H1 (cell line): Measurements from ENCODE around the gene PDE4D. TPM values are rescaled to one million over a fixed set of nuclear protein-coding genes. Genes with fewer than 3 reads are reported as not detected.

Experiments
- CTCF ChIA-PET: fragments of 300-600 bp; sonication (Branson Sonifier 250); formaldehyde crosslinking; loops from one replicate; lab custom pipeline; 2021; ENCODE audit not compliant: partially characterized antibody; lab: Charles Lee
- POLR2A ChIA-PET: fragments of 300-600 bp; sonication (Branson Sonifier 250); formaldehyde crosslinking; loops from one replicate; lab custom pipeline; 2021; ENCODE audit warnings: inconsistent platforms; ENCODE audit not compliant: partially characterized antibody; lab: Charles Lee
- DNase-seq, 2 experiments: peaks; one replicate each; pipeline versions ENCODE4 v3.0.0 to v3.0.0-alpha.2; 2010 to 2022; ENCODE audit warnings: low spot score in 2 of 2, low read depth in 1 of 2, mixed read lengths in 1 of 2
- FAIRE-seq: peaks from 2 replicates; lab custom pipeline; 2011; peaks lifted over from hg19 to GRCh38; lab: Jason Lieb, UNC
- H2AFZ ChIP-seq: 2 replicates; pipeline ENCODE4 v1.8.1; 2012; ENCODE audit warnings: low read length, inconsistent platforms
- H2AK5ac ChIP-seq: 2 replicates; pipeline ENCODE4 v1.6.1; 2013; ENCODE audit warnings: low read depth, low read length
- H2BK120ac ChIP-seq: replicated peaks from 2 replicates; pipeline ENCODE3; 2013; ENCODE audit warnings: low read depth, low read length, inconsistent platforms
- H2BK12ac ChIP-seq: 2 replicates; pipeline ENCODE4 v1.6.1; 2013; ENCODE audit warnings: low read depth, low read length
- H2BK15ac ChIP-seq: 2 replicates; pipeline ENCODE4 v1.6.1; 2013; ENCODE audit warnings: low read length
- H2BK20ac ChIP-seq: 2 replicates; pipeline ENCODE4 v1.6.1; 2013; ENCODE audit warnings: low read length
- H2BK5ac ChIP-seq: 2 replicates; pipeline ENCODE4 v1.6.1; 2013; ENCODE audit warnings: low read depth, low read length
- H3K14ac ChIP-seq: 2 replicates; pipeline ENCODE4 v1.6.1; 2013; ENCODE audit warnings: inconsistent platforms; ENCODE audit not compliant: insufficient read length
- H3K18ac ChIP-seq: 2 replicates; pipeline ENCODE4 v1.6.1; 2013; ENCODE audit warnings: low read length; ENCODE audit errors: extremely low read depth
- H3K23ac ChIP-seq: 2 replicates; pipeline ENCODE4 v1.6.1; 2013; ENCODE audit warnings: inconsistent platforms; ENCODE audit not compliant: insufficient read length
- H3K23me2 ChIP-seq: 2 replicates; pipeline ENCODE4 v1.6.1; 2013; ENCODE audit warnings: low read depth, low read length
- H3K27ac ChIP-seq: 2 replicates; pipeline ENCODE4 v1.6.1; 2011; ENCODE audit warnings: low read depth, low read length, inconsistent platforms
- H3K27me3 ChIP-seq, 4 experiments: replicated peaks in 1 of 4; 1 replicate in 1 of 4; 2 replicates in 3 of 4; pipeline versions ENCODE4 v1.6.1 to v1.8.1; 2011 to 2013; ENCODE audit warnings: low read length in 3 of 4, mild to moderate bottlenecking in 3 of 4, inconsistent platforms in 2 of 4, mixed read lengths in 2 of 4, moderate library complexity in 1 of 4; ENCODE audit not compliant: control insufficient read depth in 3 of 4, insufficient read depth in 3 of 4; ENCODE audit errors: extremely low read depth in 1 of 4
- H3K36me3 ChIP-seq, 4 experiments: 2 replicates each; pipeline versions ENCODE4 v1.6.1 to v1.8.1; 2011 to 2013; ENCODE audit warnings: mild to moderate bottlenecking in 4 of 4, low read length in 3 of 4, moderate library complexity in 2 of 4, control low read depth in 1 of 4, inconsistent platforms in 1 of 4; ENCODE audit not compliant: insufficient read depth in 4 of 4, control insufficient read depth in 2 of 4
- H3K4ac ChIP-seq: replicated peaks from 2 replicates; pipeline ENCODE3; 2013; ENCODE audit warnings: low read length, low read depth, mixed read lengths, inconsistent platforms; ENCODE audit not compliant: insufficient read length
- H3K4me1 ChIP-seq, 4 experiments: replicated peaks in 1 of 4; 1 replicate in 1 of 4; 2 replicates in 3 of 4; pipeline versions ENCODE4 v1.6.1 to v1.8.1; 2011 to 2013; ENCODE audit warnings: low read length in 3 of 4, inconsistent platforms in 2 of 4, mixed read lengths in 1 of 4; ENCODE audit not compliant: insufficient read depth in 4 of 4, control insufficient read depth in 3 of 4
- H3K4me2 ChIP-seq, 2 experiments: 2 replicates each; pipeline versions ENCODE4 v1.6.1 to v1.8.1; 2011 to 2013; ENCODE audit warnings: low read depth in 2 of 2, low read length in 2 of 2, control low read depth in 1 of 2, inconsistent platforms in 1 of 2, mild to moderate bottlenecking in 1 of 2; ENCODE audit not compliant: insufficient read depth in 1 of 2
- H3K4me3 ChIP-seq, 4 experiments: fragments of 200-600, 300-600 bp in 1 of 4; sonication (generic), shearing (Covaris generic), sonication (Bioruptor Twin) in 1 of 4; 2 replicates each; pipeline versions ENCODE4 v1.5.1 to v1.8.1; 2011 to 2016; ENCODE audit warnings: low read length in 4 of 4, low read depth in 3 of 4, control low read depth in 2 of 4, inconsistent platforms in 2 of 4, mild to moderate bottlenecking in 2 of 4, mixed read lengths in 1 of 4, moderate library complexity in 1 of 4; ENCODE audit not compliant: insufficient read depth in 2 of 4; ENCODE audit errors: extremely low read depth in 1 of 4
- H3K56ac ChIP-seq: replicated peaks from 2 replicates; pipeline ENCODE3; 2013; ENCODE audit warnings: low read depth, mild to moderate bottlenecking, mixed read lengths, low read length, inconsistent platforms; ENCODE audit not compliant: insufficient read length
- H3K79me1 ChIP-seq: 2 replicates; pipeline ENCODE4 v1.6.1; 2013; ENCODE audit warnings: low read depth, low read length, control low read depth
- H3K79me2 ChIP-seq, 2 experiments: 2 replicates each; pipeline versions ENCODE4 v1.6.1 to v1.8.1; 2012 to 2013; ENCODE audit warnings: low read length in 2 of 2, mild to moderate bottlenecking in 2 of 2, inconsistent platforms in 1 of 2; ENCODE audit not compliant: insufficient read depth in 2 of 2, control insufficient read depth in 1 of 2
- H3K9ac ChIP-seq, 4 experiments: replicated peaks in 1 of 4; 1 replicate in 1 of 4; 2 replicates in 3 of 4; pipeline versions ENCODE4 v1.6.1 to v1.8.1; 2011 to 2013; ENCODE audit warnings: low read depth in 3 of 4, low read length in 3 of 4, control low read depth in 2 of 4, mild to moderate bottlenecking in 2 of 4, moderate library complexity in 2 of 4, inconsistent platforms in 1 of 4; ENCODE audit errors: extremely low read depth in 1 of 4
- H3K9me3 ChIP-seq, 2 experiments: 2 replicates each; pipeline versions ENCODE4 v1.6.1 to v1.8.1; 2012 to 2013; ENCODE audit warnings: mild to moderate bottlenecking in 2 of 2, moderate library complexity in 2 of 2, control low read depth in 1 of 2, inconsistent platforms in 1 of 2, low read depth in 1 of 2, low read length in 1 of 2, mixed read lengths in 1 of 2; ENCODE audit not compliant: insufficient read depth in 2 of 2
- H4K20me1 ChIP-seq, 2 experiments: replicated peaks in 1 of 2; 2 replicates each; pipeline versions ENCODE3 to v1.8.1; 2011 to 2013; ENCODE audit warnings: inconsistent platforms in 2 of 2, low read length in 2 of 2, mild to moderate bottlenecking in 1 of 2; ENCODE audit not compliant: insufficient read depth in 2 of 2, control insufficient read depth in 1 of 2
- H4K5ac ChIP-seq: 2 replicates; pipeline ENCODE4 v1.6.1; 2013; ENCODE audit warnings: low read length, low read depth, mixed read lengths, inconsistent platforms; ENCODE audit not compliant: insufficient read length
- H4K8ac ChIP-seq: 2 replicates; pipeline ENCODE4 v1.8.0; 2013; ENCODE audit warnings: mild to moderate bottlenecking, moderate library complexity, low read length, inconsistent platforms; ENCODE audit not compliant: insufficient read depth; ENCODE audit errors: extremely low read depth
- H4K91ac ChIP-seq: replicated peaks from 2 replicates; pipeline ENCODE3; 2013; ENCODE audit warnings: low read length, mixed read lengths, inconsistent platforms; ENCODE audit not compliant: insufficient read length
- BRCA1 ChIP-seq: IDR thresholded peaks from 2 replicates; pipeline ENCODE4 v1.6.1; 2012; ENCODE audit warnings: low read depth, low read length, improper control_type of control experiment
- CBX5 ChIP-seq: fragments of 300-800, 300-1000 bp; sonication (generic); IDR thresholded peaks from 2 replicates; pipeline ENCODE4 v1.7.1; 2016; ENCODE audit warnings: antibody characterized with exemption, low read length, low read depth
- CTBP2 ChIP-seq: IDR thresholded peaks from 2 replicates; pipeline ENCODE4 v1.7.0; 2011; ENCODE audit warnings: borderline replicate concordance, mild to moderate bottlenecking, moderate library complexity, mixed read lengths, low read length; ENCODE audit not compliant: insufficient read depth, insufficient read length
- EP300 ChIP-seq, 2 experiments: IDR thresholded peaks; 1 replicate in 1 of 2; 2 replicates in 1 of 2; pipeline ENCODE4 v1.6.1; 2011 to 2012; ENCODE audit warnings: low read depth in 2 of 2, low read length in 2 of 2, mild to moderate bottlenecking in 2 of 2, borderline replicate concordance in 1 of 2, inconsistent platforms in 1 of 2, moderate library complexity in 1 of 2
- EZH2 ChIP-seq: fragments of 200-600 bp; sonication (generic); IDR thresholded peaks from 2 replicates; pipeline ENCODE4 v1.7.1; 2012; ENCODE audit warnings: low read depth, mild to moderate bottlenecking, moderate library complexity, low read length, inconsistent platforms; ENCODE audit not compliant: severe bottlenecking
- KDM5A ChIP-seq: fragments of 200-600 bp; IDR thresholded peaks from 2 replicates; pipeline ENCODE4 v1.7.1; 2012; ENCODE audit warnings: mild to moderate bottlenecking, low read length, inconsistent platforms, mixed read lengths
- NRF1 ChIP-seq: IDR thresholded peaks from 2 replicates; pipeline ENCODE4 v1.6.1; 2011; ENCODE audit warnings: mild to moderate bottlenecking, low read depth, low read length, improper control_type of control experiment
- POLR2A ChIP-seq, 2 experiments: IDR thresholded peaks; 1 replicate in 1 of 2; 2 replicates in 1 of 2; pipeline ENCODE4 v1.6.1; 2011; ENCODE audit warnings: low read depth in 2 of 2, low read length in 2 of 2, mild to moderate bottlenecking in 2 of 2; ENCODE audit errors: control extremely low read depth in 1 of 2
- POLR2AphosphoS5 ChIP-seq: IDR thresholded peaks from 2 replicates; pipeline ENCODE4 v1.6.1; 2011; ENCODE audit warnings: low read depth, low read length
- RAD21 ChIP-seq, 2 experiments: IDR thresholded peaks in 1 of 2; conservative IDR thresholded peaks in 1 of 2; 2 replicates each; pipeline ENCODE4 v1.6.1; 2011; ENCODE audit warnings: low read depth in 2 of 2, low read length in 2 of 2, improper control_type of control experiment in 1 of 2, inconsistent platforms in 1 of 2, mild to moderate bottlenecking in 1 of 2, moderate library complexity in 1 of 2
- RBBP5 ChIP-seq: IDR thresholded peaks from 2 replicates; pipeline ENCODE4 v1.7.1; 2012; ENCODE audit warnings: low read depth, mild to moderate bottlenecking, inconsistent platforms, low read length, moderate library complexity, borderline replicate concordance
- RFX5 ChIP-seq: IDR thresholded peaks from 2 replicates; pipeline ENCODE4 v1.6.1; 2011; ENCODE audit warnings: low read depth, low read length, improper control_type of control experiment, borderline replicate concordance
- SP2 ChIP-seq: IDR thresholded peaks from 2 replicates; pipeline ENCODE4 v1.6.1; 2012; ENCODE audit warnings: mild to moderate bottlenecking, low read length, inconsistent platforms
- SP4 ChIP-seq: IDR thresholded peaks from 2 replicates; pipeline ENCODE4 v1.6.1; 2012; ENCODE audit warnings: low read length, inconsistent platforms
- ZNF274 ChIP-seq: IDR thresholded peaks from 2 replicates; pipeline ENCODE4 v1.7.0; 2012; ENCODE audit warnings: low read length, borderline replicate concordance; ENCODE audit errors: extremely low read depth
- WGBS, 2 experiments: shearing (Covaris generic) in 1 of 2; methylation state at CpG; one replicate each; pipeline versions ENCODE4 v1.1.6 to v1.1.7; 2013 to 2015; ENCODE audit warnings: low lambda C conversion rate in 2 of 2, mixed read lengths in 2 of 2, inconsistent platforms in 1 of 2, low coverage in 1 of 2, missing lambda C conversion rate in 1 of 2; ENCODE audit not compliant: insufficient replicate concordance in 2 of 2, insufficient coverage in 1 of 2, insufficient read length in 1 of 2; ENCODE audit errors: extremely low coverage in 1 of 2, missing lambda C conversion rate in 1 of 2; 5-methylcytosine and 5-hydroxymethylcytosine counted together
- polyA plus RNA-seq, 7 experiments: library from polyadenylated mRNA; depleted of rRNA in 3 of 7; stranded (reverse) in 5 of 7; unstranded in 2 of 7; fragments of >200 nt in 5 of 7; fragments of 200-250 nt in 2 of 7; gene quantifications; 1 replicate in 5 of 7; 2 replicates in 1 of 7; 4 replicates in 1 of 7; pipeline versions ENCODE4 v1.2.1 to v1.2.3, GENCODE V29; 2011 to 2013; ENCODE audit warnings: missing spikeins in 2 of 7, mixed read lengths in 2 of 7
- total RNA-seq: library from RNA; stranded (reverse); fragmentation: NEBNext Ultra II Directional; extraction: Animal tissue kit (Norgen Biotek cat#: 25700); gene quantifications from 2 replicates; pipeline ENCODE4 v1.2.1, GENCODE V29; 2021

PDE4D gene
- total and polyA plus RNA-seq, 2 of the 8 experiments (the other 6 are each of a cell fraction or from before 2014, with no cell fraction given), result 2.3 to 3.7 TPM

DNA sequence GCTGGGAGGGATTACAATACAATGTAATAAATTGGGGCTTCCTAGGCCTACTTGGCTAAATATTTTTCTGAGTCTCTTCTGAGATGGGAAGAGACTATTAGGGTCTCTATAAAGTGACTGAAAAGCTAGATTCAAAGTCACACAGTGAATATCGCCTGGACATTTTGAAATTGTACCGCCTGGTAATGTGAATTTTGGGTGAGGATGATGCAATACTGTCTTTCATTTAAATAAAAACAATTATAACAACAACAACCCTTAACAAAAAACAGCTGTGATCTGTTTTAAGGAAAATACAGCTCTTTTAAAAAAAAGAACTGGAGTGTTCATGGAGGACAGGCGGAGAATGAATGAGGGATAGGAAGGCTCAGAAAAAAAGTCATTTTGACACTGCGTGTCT lies 695.6 kb downstream of the PDE4D start:
- Histone ChIP-seq H2BK12ac (no peak overlapping the region), H3K4me2 (no peak overlapping the region), H2BK15ac (no peak overlapping the region), H4K20me1 (no peaks in the 10 kb centered on the region), H2AFZ (no peak overlapping the region), H3K4me1 (no peaks in the 10 kb centered on the region), H2BK120ac (no peak overlapping the region), H4K5ac (no peak overlapping the region), H3K23ac (no peak overlapping the region), H3K27ac (no peak overlapping the region), H3K36me3 (no peaks in the 10 kb centered on the region), H2BK5ac (no peak overlapping the region), H3K79me1 (no peaks in the 10 kb centered on the region), H3K9ac (no peak overlapping the region), H2BK20ac (no peak overlapping the region), H3K27me3 (no peaks in the 10 kb centered on the region), H4K91ac (no peak overlapping the region), H4K8ac (no peak overlapping the region), H3K4ac (no peak overlapping the region), H3K56ac (no peak overlapping the region), H3K23me2 (no peaks in the 10 kb centered on the region), H3K18ac (no peak overlapping the region), H3K9me3 (peaks cover 0 to 4% of the 10 kb centered on the region in 2 experiments; a peak in 1 of 4 replicates), H2AK5ac (no peak overlapping the region), H3K14ac (no peak overlapping the region), H3K4me3 (no peak overlapping the region), H3K79me2 (no peaks in the 10 kb centered on the region)
- FAIRE-seq, result no peak
- WGBS, 2 experiments, result 63% methylated on average over 4 of the region's 4 CpGs; no CpG with 5 or more reads in 1 of the 2 experiments
- no peak for DNase-seq
- ChIA-PET CTCF (interaction anchor here (0.7 to 1.1 kb wide), 3 partner anchors 9 to 590 kb away, joined by 3 to 4 read pairs (median 4); no protein-coding TSS in a partner anchor), POLR2A (interaction anchor here (0.6 kb wide), 1 partner anchor 589 kb away, joined by 3 read pairs; no protein-coding TSS in a partner anchor)
- TF ChIP-seq EP300 (IDR thresholded peaks at IDR 0.05; ENCODE audit: borderline replicate concordance in 1 of 2, low read depth in 2 of 2, low read length in 2 of 2), result no peak
- TF ChIP-seq NRF1, result no peak
- no peak for TF ChIP-seq POLR2AphosphoS5
- TF ChIP-seq SP4, result no peak
- TF ChIP-seq ZNF274, result no peak
- TF ChIP-seq RFX5, result no peak
- TF ChIP-seq POLR2A (IDR thresholded peaks at IDR 0.05; ENCODE audit: control extremely low read depth in 1 of 2, low read depth in 2 of 2, low read length in 2 of 2), result no peak
- TF ChIP-seq SP2, result no peak
- TF ChIP-seq KDM5A, result no peak
- TF ChIP-seq RAD21 (IDR thresholded peaks at IDR 0.05 in 1 of 2, conservative IDR thresholded peaks at IDR 0.05 in 1 of 2; ENCODE audit: low read depth in 2 of 2, low read length in 2 of 2), result no peak
- TF ChIP-seq CTBP2, result no peak
- no peak for TF ChIP-seq EZH2
- TF ChIP-seq CBX5, result no peak
- TF ChIP-seq RBBP5, result no peak
- no peak for TF ChIP-seq BRCA1
